GM23338 (cell line): ENCODE measurements around the gene TMEM45A. TPM values are rescaled to one million over a fixed set of nuclear protein-coding genes. Genes with fewer than 3 reads are reported as not detected.

Experiments used
- ATAC-seq: fragments of 200-7000 bp; cut with Tn5 transposase; 3 replicates; pipeline ENCODE4 v1.9.1; 2020
- DNase-seq: peaks from one replicate; pipeline ENCODE4 v3.0.0-alpha.2; 2015; ENCODE audit warnings: low spot score
- H2AFZ ChIP-seq: fragments of 200-600 bp; sonication (generic); 2 replicates; pipeline ENCODE4 v1.8.0; 2016; ENCODE audit warnings: antibody characterized with exemption, mild to moderate bottlenecking, moderate library complexity
- H3F3A ChIP-seq: fragments of 200-600 bp; sonication (generic); replicated peaks from 2 replicates; pipeline ENCODE4 v1.8.0; 2017; ENCODE audit warnings: antibody characterized with exemption, mixed run types, low read depth
- H3K27ac ChIP-seq: fragments of 200-600 bp; sonication (generic); 2 replicates; pipeline ENCODE4 v1.6.1; 2016; ENCODE audit warnings: low read depth
- H3K27me3 ChIP-seq: fragments of 200-600 bp; sonication (generic); 2 replicates; pipeline ENCODE4 v1.8.0; 2016; ENCODE audit warnings: mild to moderate bottlenecking, mixed run types, moderate library complexity; ENCODE audit not compliant: insufficient read depth
- H3K36me3 ChIP-seq: fragments of 200-600 bp; sonication (generic); 2 replicates; pipeline ENCODE4 v1.8.0; 2016; ENCODE audit warnings: mild to moderate bottlenecking; ENCODE audit not compliant: insufficient read depth
- H3K4me1 ChIP-seq: fragments of 200-600 bp; sonication (generic); 2 replicates; pipeline ENCODE4 v1.8.0; 2016; ENCODE audit warnings: mild to moderate bottlenecking, moderate library complexity; ENCODE audit not compliant: insufficient read depth
- H3K4me2 ChIP-seq: fragments of 200-600 bp; sonication (generic); 2 replicates; pipeline ENCODE4 v1.7.1; 2017; ENCODE audit warnings: mixed run types
- H3K4me3 ChIP-seq: fragments of 200-600 bp; sonication (generic); 2 replicates; pipeline ENCODE4 v1.6.1; 2016; ENCODE audit warnings: mixed run types
- H3K79me2 ChIP-seq: fragments of 200-600 bp; sonication (generic); replicated peaks from 2 replicates; pipeline ENCODE4 v1.8.0; 2017; ENCODE audit warnings: mild to moderate bottlenecking; ENCODE audit not compliant: insufficient read depth
- H3K9me2 ChIP-seq: fragments of 200-600 bp; sonication (generic); 2 replicates; pipeline ENCODE4 v1.8.0; 2017; ENCODE audit not compliant: insufficient read depth
- H4K20me1 ChIP-seq: fragments of 200-600 bp; sonication (generic); replicated peaks from 2 replicates; pipeline ENCODE4 v1.8.0; 2017; ENCODE audit warnings: mild to moderate bottlenecking; ENCODE audit not compliant: insufficient read depth
- H3K27ac Mint-ChIP-seq: 2 replicates; pipeline ENCODE4 v1.8.0; 2020; ENCODE audit warnings: inconsistent platforms, mild to moderate bottlenecking, moderate library complexity, mixed read lengths
- H3K27me3 Mint-ChIP-seq: 3 replicates; pipeline ENCODE4 v1.8.0; 2022; ENCODE audit warnings: low read depth, mild to moderate bottlenecking, moderate library complexity, mixed read lengths, inconsistent platforms; ENCODE audit not compliant: insufficient read depth, poor library complexity
- H3K36me3 Mint-ChIP-seq: 3 replicates; pipeline ENCODE4 v1.8.0; 2021; ENCODE audit warnings: low read depth, mild to moderate bottlenecking, inconsistent platforms, moderate library complexity, mixed read lengths
- H3K4me1 Mint-ChIP-seq: 3 replicates; pipeline ENCODE4 v1.8.0; 2020; ENCODE audit warnings: mild to moderate bottlenecking, inconsistent platforms, mixed read lengths
- H3K4me3 Mint-ChIP-seq: 3 replicates; pipeline ENCODE4 v1.8.0; 2021; ENCODE audit warnings: moderate library complexity, mild to moderate bottlenecking, inconsistent platforms, mixed read lengths
- H3K9me3 Mint-ChIP-seq: 3 replicates; pipeline ENCODE4 v1.8.0; 2020; ENCODE audit warnings: moderate library complexity, mild to moderate bottlenecking, inconsistent platforms, mixed read lengths
- CREB1 ChIP-seq: fragments of 250-450 bp; sonication (Bioruptor Pico); IDR thresholded peaks from 2 replicates; pipeline ENCODE4 v1.5.0; 2020; ENCODE audit warnings: low read depth, mild to moderate bottlenecking, moderate library complexity
- CTCF ChIP-seq, 2 experiments: fragments of 200-600 bp in 1 of 2; sonication (generic) in 1 of 2; conservative IDR thresholded peaks; 2 replicates each; pipeline versions ENCODE4 v1.5.1 to v1.6.1; 2016 to 2017; ENCODE audit warnings: antibody characterized with exemption in 2 of 2, low read depth in 2 of 2, mild to moderate bottlenecking in 2 of 2, moderate library complexity in 1 of 2
- EZH2 ChIP-seq: fragments of 200-600 bp; sonication (generic); IDR thresholded peaks from one replicate; pipeline ENCODE4 v1.8.0; 2017; ENCODE audit warnings: antibody characterized with exemption, mild to moderate bottlenecking, low read depth; ENCODE audit not compliant: unreplicated experiment
- EZH2phosphoT487 ChIP-seq: fragments of 200-600 bp; sonication (generic); IDR thresholded peaks from one replicate; pipeline ENCODE4 v1.8.1; 2018; ENCODE audit warnings: antibody characterized with exemption; ENCODE audit not compliant: unreplicated experiment
- JUNB ChIP-seq: IDR thresholded peaks from one replicate; pipeline ENCODE4 v1.6.1; 2016; ENCODE audit warnings: antibody characterized with exemption; ENCODE audit not compliant: unreplicated experiment
- NANOG ChIP-seq: IDR thresholded peaks from 2 replicates; pipeline ENCODE4 v1.6.1; 2016; ENCODE audit warnings: antibody characterized with exemption, borderline replicate concordance
- POLR2AphosphoS5 ChIP-seq: IDR thresholded peaks from 2 replicates; pipeline ENCODE4 v1.6.1; 2016; ENCODE audit warnings: antibody characterized with exemption, low read depth
- STAT1 ChIP-seq: IDR thresholded peaks from one replicate; pipeline ENCODE4 v1.6.1; 2016; ENCODE audit warnings: antibody characterized with exemption; ENCODE audit not compliant: unreplicated experiment
- ZNF114 ChIP-seq: fragments of 250-450 bp; sonication (Bioruptor Pico); IDR thresholded peaks from 2 replicates; pipeline ENCODE4 v1.5.0; 2020; ENCODE audit warnings: mild to moderate bottlenecking, moderate library complexity
- ZNF331 ChIP-seq: fragments of 250-450 bp; sonication (Bioruptor Pico); IDR thresholded peaks from 2 replicates; pipeline ENCODE4 v1.5.0; 2020; ENCODE audit warnings: low read depth, mild to moderate bottlenecking, moderate library complexity
- polyA plus RNA-seq: library from polyadenylated mRNA; unstranded; fragments of >200 nt; fragmentation: Nextera tagmentation; extraction: Ambion mirVana; gene quantifications from 2 replicates; pipeline ENCODE4 v1.2.1, GENCODE V29; 2016
- total RNA-seq: library from RNA; depleted of rRNA; stranded (reverse); fragments of >200 nt; shearing (Covaris generic); gene quantifications from 2 replicates; pipeline ENCODE4 v1.2.3, GENCODE V29; 2014
- TF ChIP-seq, protein P1 (sequence below): IDR thresholded peaks from one replicate; pipeline ENCODE4 v1.6.1; 2018; ENCODE audit warnings: antibody characterized with exemption; ENCODE audit not compliant: unreplicated experiment
- TF ChIP-seq, protein P2 (sequence below): IDR thresholded peaks from 2 replicates; pipeline ENCODE4 v1.6.1; 2016; ENCODE audit warnings: antibody characterized with exemption

The TMEM45A gene
- total and polyA plus RNA-seq, 2 experiments from 2014 or later, result 6.5 to 12.7 TPM

- TF ChIP-seq, protein P1, sequence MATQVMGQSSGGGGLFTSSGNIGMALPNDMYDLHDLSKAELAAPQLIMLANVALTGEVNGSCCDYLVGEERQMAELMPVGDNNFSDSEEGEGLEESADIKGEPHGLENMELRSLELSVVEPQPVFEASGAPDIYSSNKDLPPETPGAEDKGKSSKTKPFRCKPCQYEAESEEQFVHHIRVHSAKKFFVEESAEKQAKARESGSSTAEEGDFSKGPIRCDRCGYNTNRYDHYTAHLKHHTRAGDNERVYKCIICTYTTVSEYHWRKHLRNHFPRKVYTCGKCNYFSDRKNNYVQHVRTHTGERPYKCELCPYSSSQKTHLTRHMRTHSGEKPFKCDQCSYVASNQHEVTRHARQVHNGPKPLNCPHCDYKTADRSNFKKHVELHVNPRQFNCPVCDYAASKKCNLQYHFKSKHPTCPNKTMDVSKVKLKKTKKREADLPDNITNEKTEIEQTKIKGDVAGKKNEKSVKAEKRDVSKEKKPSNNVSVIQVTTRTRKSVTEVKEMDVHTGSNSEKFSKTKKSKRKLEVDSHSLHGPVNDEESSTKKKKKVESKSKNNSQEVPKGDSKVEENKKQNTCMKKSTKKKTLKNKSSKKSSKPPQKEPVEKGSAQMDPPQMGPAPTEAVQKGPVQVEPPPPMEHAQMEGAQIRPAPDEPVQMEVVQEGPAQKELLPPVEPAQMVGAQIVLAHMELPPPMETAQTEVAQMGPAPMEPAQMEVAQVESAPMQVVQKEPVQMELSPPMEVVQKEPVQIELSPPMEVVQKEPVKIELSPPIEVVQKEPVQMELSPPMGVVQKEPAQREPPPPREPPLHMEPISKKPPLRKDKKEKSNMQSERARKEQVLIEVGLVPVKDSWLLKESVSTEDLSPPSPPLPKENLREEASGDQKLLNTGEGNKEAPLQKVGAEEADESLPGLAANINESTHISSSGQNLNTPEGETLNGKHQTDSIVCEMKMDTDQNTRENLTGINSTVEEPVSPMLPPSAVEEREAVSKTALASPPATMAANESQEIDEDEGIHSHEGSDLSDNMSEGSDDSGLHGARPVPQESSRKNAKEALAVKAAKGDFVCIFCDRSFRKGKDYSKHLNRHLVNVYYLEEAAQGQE, result no peak
- TF ChIP-seq JUNB (no peak), STAT1 (no peak)
Measured at GRCh38 chr3:100527347-100527735, 34.9 kb downstream of the TMEM45A start (continued).

GRCh38 chr3:100531093-100531492 lies 38.7 kb downstream of the TMEM45A start:
- Histone ChIP-seq H3K79me2 (no peaks in the 10 kb centered on the region), H2AFZ (no peak overlapping the region), H3K36me3 (no peaks in the 10 kb centered on the region), H3K4me3 (no peak overlapping the region), H4K20me1 (no peaks in the 10 kb centered on the region), H3K9me2 (0 out of 2 replicates have a peak, but pooled peaks cover 6% of the 10 kb centered on the region), H3K27ac (no peak overlapping the region), H3K4me2 (no peak overlapping the region), H3K4me1 (no peaks in the 10 kb centered on the region), H3F3A (no peaks in the 10 kb centered on the region), H3K27me3 (no peaks in the 10 kb centered on the region)
- no peaks in the 10 kb centered on the region for H3K36me3 Mint-ChIP-seq
- H3K27ac Mint-ChIP-seq, result no peak overlapping the region
- ATAC-seq (no peak), DNase-seq (no peak)
- H3K4me1 Mint-ChIP-seq, result no peaks in the 10 kb centered on the region
- no peaks in the 10 kb centered on the region for H3K27me3 Mint-ChIP-seq
- H3K9me3 Mint-ChIP-seq, result no peaks in the 10 kb centered on the region
- H3K4me3 Mint-ChIP-seq, result no peak overlapping the region
- TF ChIP-seq NANOG (no peak), CTCF (conservative IDR thresholded peaks at IDR 0.05; ENCODE audit: low read depth in 2 of 2) (no peak), ZNF114 (CRISPR knock-in tag) (no peak), ZNF331 (CRISPR knock-in tag) (no peak), POLR2AphosphoS5 (no peak), EZH2 (no peak), CREB1 (CRISPR knock-in tag) (no peak), JUNB (no peak), EZH2phosphoT487 (no peak), STAT1 (no peak)
- TF ChIP-seq, protein P1, result no peak
- TF ChIP-seq, protein P2, sequence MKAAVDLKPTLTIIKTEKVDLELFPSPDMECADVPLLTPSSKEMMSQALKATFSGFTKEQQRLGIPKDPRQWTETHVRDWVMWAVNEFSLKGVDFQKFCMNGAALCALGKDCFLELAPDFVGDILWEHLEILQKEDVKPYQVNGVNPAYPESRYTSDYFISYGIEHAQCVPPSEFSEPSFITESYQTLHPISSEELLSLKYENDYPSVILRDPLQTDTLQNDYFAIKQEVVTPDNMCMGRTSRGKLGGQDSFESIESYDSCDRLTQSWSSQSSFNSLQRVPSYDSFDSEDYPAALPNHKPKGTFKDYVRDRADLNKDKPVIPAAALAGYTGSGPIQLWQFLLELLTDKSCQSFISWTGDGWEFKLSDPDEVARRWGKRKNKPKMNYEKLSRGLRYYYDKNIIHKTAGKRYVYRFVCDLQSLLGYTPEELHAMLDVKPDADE, result no peak
